Effector memory CD4-positive, alpha-beta T cell (primary cell): ENCODE measurements around the gene TFAP2A.

ENCODE experiments used
- DNase-seq, 3 donors: peaks; one replicate each; pipeline ENCODE4 v3.0.0-alpha.2; 2020
- H3K27ac ChIP-seq: 2 replicates; pipeline ENCODE4 v1.7.0; 2013; ENCODE audit warnings: mild to moderate bottlenecking, low read length, moderate library complexity; ENCODE audit not compliant: insufficient read depth, poor library complexity, severe bottlenecking
- H3K27me3 ChIP-seq: replicated peaks from 2 replicates; pipeline ENCODE4 v1.7.0; 2013; ENCODE audit warnings: mild to moderate bottlenecking, low read length; ENCODE audit not compliant: insufficient read depth, control insufficient read depth, poor library complexity, severe bottlenecking
- H3K36me3 ChIP-seq: 2 replicates; pipeline ENCODE4 v1.7.0; 2013; ENCODE audit warnings: mild to moderate bottlenecking, low read length, moderate library complexity; ENCODE audit not compliant: control insufficient read depth, insufficient read depth
- H3K4me1 ChIP-seq: 2 replicates; pipeline ENCODE4 v1.7.0; 2013; ENCODE audit warnings: low read length, mild to moderate bottlenecking; ENCODE audit not compliant: control insufficient read depth, insufficient read depth, poor library complexity, severe bottlenecking
- H3K4me3 ChIP-seq: 2 replicates; pipeline ENCODE4 v1.7.0; 2013; ENCODE audit warnings: low read length, low read depth, mild to moderate bottlenecking; ENCODE audit not compliant: insufficient read depth, poor library complexity, severe bottlenecking
- H3K9me3 ChIP-seq: 2 replicates; pipeline ENCODE4 v1.7.0; 2013; ENCODE audit warnings: mild to moderate bottlenecking, low read length, moderate library complexity; ENCODE audit not compliant: control insufficient read depth

Gene TFAP2A

GRCh38 chr6:10391299-10391630, 23.6 kb downstream of the TFAP2A start:
- no peaks in the 10 kb centered on the region for H3K36me3 ChIP-seq
- H3K27me3 ChIP-seq, result peaks cover 69% of the 10 kb centered on the region
- no peaks in the 10 kb centered on the region for H3K9me3 ChIP-seq
- DNase-seq, result no peak
- no peaks in the 10 kb centered on the region for H3K4me1 ChIP-seq
- no peak overlapping the region for H3K4me3 ChIP-seq
- no peak overlapping the region for H3K27ac ChIP-seq

DNA sequence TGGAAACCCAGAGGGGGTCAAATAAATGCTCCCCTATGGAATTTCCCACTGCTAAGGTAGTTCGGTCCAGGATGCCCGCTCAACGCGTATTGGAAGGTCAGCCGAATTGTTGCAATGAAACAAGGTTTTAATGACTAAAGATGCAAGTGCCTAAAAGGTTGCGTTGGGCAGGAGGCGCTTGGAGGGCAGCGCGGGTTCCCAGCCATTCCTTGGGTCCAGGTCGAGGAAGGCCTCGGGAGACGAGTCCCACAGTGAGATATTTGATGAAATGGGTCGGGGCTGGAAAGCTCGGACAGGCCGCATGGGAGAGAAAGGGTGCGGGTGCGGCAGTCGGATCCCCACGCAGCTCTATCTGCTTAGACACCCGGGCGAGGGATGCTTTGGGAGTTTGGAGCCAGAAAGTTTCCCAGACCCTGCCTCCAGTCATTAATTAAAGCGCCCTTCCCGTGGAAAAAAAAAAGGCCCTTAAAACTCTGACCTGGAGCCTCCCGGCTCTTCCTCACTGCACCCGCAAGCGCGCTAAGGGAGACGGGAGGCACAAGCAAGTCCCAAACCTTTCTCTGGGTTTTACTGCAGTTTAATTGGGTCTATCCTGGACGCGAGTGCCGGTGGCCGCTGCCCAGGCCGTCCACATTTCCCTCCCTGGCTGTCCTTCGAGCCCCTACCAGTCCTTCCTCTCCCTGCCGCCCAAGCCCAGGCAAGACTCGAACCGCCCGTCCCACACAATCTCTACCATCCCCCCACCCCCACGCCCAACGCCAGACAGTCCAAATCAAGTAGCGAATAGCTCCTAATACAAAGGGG, 24.2 kb downstream of the TFAP2A start:
- Histone ChIP-seq H3K36me3 (no peaks in the 10 kb centered on the region), H3K4me3 (no peak overlapping the region), H3K9me3 (no peaks in the 10 kb centered on the region), H3K27me3 (peaks cover 69% of the 10 kb centered on the region), H3K27ac (no peak overlapping the region), H3K4me1 (no peaks in the 10 kb centered on the region)
- no peak for DNase-seq

DNA sequence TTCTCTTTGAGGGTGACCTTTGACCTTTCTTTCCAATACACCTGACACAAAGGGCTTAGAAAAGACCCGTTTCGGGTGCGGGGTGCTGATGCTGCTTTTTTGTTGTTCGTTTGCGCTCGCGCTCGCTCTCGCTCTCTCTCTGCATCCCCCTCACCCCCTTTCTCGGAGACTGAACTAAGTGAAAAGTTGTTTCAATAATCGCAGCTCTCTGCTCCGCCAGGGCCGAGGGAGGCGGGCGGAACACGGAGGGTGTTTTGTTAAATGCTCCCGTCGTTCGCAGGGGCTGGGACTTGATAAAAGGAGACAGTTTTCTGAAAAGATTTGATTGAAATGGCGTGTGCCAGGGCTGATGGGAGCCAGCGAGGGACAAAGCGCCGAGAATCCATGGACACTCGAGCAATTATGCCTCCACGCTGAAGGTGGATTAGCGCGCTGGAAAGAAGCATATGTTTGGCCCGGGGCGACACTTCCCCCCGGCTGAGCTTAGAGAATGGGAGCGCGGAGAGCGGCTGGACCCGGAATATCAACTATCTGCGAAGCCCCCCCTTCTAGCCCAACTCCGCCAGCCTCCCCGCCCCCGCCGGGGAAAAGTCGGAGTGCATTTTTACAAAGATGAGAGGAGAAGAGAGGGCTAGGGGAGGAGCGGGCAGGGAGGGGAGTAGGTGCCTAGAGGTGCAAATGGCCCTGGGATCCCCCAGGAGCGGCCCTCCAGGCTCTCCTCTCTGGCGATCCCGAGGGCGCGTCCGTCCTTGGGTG, 25.0 kb downstream of the TFAP2A start:
- no peaks in the 10 kb centered on the region for H3K4me1 ChIP-seq
- no peaks in the 10 kb centered on the region for H3K9me3 ChIP-seq
- DNase-seq, result no peak
- peaks cover 71% of the 10 kb centered on the region for H3K27me3 ChIP-seq
- no peak overlapping the region for H3K4me3 ChIP-seq
- H3K27ac ChIP-seq, result no peak overlapping the region
- no peaks in the 10 kb centered on the region for H3K36me3 ChIP-seq

DNA sequence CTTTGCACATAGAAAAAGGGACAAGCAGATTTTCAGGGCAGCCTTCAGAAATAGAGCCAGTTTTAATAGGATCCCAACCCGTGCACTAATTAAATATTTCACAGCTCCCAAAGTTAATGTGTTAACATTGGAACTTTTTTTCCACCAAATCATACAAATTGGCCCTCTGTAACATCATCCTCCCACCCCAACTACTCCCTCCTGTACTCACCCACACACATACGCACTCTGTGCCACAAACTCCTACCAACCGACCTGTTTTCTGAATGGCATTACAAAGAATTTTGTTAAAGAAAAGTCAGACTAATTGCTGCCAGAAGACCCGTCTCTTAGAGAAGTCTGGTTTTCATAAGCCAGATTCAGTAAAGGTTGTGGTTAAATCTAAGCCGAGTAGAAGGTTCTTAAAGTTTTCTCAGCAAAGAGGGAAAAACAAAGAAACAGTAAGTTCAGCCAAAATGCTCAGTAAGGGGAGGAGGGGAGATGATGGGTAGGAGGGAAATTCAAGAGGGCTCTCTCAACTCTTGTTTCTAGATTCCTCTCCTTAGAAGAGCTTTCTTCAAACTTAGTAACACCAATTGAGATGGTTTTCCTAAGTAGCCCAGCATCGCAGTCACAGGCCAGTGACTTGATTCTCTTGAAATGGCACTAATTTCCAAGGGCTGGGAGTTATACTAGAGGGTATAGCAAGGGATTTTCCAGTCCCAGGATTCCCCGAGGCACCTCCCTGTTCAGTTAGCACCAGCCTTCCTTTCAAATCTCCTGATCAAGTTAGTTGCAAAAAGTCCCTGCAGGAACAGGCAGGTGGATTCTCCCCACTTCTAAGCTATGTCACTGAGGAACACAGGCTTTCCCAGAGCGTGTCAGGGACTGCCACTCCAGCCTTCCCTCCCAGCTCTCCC, 27.9 kb downstream of the TFAP2A start:
- Histone ChIP-seq H3K4me1 (peaks cover 2% of the 10 kb centered on the region), H3K27ac (no peak overlapping the region), H3K9me3 (no peaks in the 10 kb centered on the region), H3K27me3 (peaks cover 80% of the 10 kb centered on the region), H3K4me3 (no peak overlapping the region), H3K36me3 (no peaks in the 10 kb centered on the region)
- no peak for DNase-seq

DNA sequence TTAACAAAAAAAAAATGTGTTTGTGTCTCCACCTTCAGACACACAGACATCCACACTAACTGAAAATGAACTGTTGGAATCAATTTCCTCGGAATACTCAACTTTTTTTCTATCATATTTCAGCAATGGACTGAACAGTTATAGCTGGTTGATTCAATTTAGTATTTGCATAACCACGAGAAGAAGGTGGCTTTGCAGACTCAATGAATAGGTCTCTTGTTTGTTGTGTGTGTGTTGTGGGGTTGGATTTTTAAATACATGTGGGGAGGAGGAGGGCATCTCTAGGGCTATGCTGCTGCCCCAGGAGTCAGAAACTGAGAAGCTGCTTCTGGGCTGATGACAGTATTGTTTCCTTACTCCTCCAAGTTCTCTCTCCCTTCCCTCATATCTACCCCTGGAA, 28.7 kb downstream of the TFAP2A start:
- Histone ChIP-seq H3K27me3 (peaks cover 88% of the 10 kb centered on the region), H3K4me1 (peaks cover 2% of the 10 kb centered on the region), H3K4me3 (no peak overlapping the region), H3K9me3 (no peaks in the 10 kb centered on the region), H3K36me3 (no peaks in the 10 kb centered on the region), H3K27ac (no peak overlapping the region)
- no peak for DNase-seq

- Histone ChIP-seq H3K27ac (no peak overlapping the region), H3K4me3 (no peak overlapping the region), H3K4me1 (peaks cover 2% of the 10 kb centered on the region), H3K9me3 (no peaks in the 10 kb centered on the region), H3K36me3 (no peaks in the 10 kb centered on the region), H3K27me3 (peaks cover 84% of the 10 kb centered on the region)
- no peak for DNase-seq
Measured at GRCh38 chr6:10385524-10386132, 29.2 kb downstream of the TFAP2A start.

DNA sequence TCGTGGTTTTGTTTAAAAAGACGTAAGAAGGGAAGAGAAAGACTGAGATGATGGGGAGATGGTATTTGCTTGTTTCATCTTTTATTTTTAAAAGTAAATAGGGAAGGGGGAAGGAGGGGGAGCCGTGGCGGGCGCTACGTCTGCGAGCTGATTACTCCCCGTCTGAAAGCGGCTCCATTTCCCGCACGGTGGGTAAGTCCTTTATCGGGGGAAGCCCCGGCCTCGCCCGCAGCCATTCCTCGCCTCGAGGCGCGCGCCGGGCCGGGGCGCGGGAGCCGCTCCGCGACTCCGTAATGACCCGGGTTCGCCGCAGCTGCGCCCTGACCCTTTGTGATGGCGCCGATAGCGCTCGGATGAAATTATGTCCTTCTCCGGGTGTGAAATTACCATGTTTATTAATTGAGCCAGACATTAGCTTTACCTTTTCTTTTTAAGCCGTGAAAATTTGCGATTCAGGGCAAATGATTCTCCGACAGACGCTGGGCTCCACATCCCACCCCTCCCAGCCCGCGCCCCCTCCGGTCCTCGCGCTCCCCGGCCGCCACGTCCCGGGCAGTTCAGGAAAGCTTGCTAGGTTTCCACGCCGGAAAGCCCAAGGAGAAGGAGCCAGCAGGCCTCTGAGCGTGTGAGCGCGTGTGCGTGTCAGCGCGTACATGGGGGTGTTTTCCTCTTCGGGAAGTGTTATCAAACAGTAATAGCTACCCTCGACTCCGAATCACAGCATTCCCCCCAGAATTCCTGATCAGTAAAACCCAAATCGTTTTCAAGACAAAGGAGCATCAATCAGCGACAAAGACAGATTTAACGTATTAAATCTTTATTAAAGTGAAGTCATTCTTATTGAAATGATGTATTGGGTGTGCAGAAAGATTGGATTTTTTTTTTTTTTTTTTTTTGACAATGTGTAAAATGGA, 30.0 kb downstream of the TFAP2A start:
- DNase-seq, result no peak
- Histone ChIP-seq H3K9me3 (no peaks in the 10 kb centered on the region), H3K4me3 (no peak overlapping the region), H3K27ac (no peak overlapping the region), H3K36me3 (no peaks in the 10 kb centered on the region), H3K4me1 (peaks cover 2% of the 10 kb centered on the region), H3K27me3 (peaks cover 77% of the 10 kb centered on the region)

DNA sequence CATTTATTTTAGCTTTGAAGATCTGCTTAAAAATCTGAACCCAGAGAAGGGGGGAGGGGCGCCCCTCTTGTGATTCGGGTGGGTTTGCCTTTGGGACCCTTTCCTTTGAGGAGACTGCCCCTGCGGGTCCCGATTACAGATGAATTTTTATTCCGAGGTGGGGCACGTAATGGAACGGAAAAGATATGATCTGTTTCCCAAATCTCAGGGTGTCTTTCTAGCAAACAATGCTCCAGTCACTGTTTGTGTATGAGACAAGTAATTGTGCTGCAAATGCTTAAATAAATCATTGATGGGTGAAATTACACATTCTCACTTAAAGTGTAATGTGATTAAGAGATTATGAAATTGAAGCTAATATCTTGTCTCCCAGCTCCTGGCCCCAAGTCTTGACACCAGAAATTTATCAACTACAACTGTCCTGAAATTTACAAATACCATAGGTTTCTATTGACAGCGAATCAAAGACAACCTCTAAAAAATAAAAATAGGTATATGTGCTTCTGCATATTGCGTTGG, 30.7 kb downstream of the TFAP2A start:
- H3K27ac ChIP-seq, result no peak overlapping the region
- H3K4me1 ChIP-seq, result peaks cover 2% of the 10 kb centered on the region
- H3K9me3 ChIP-seq, result no peaks in the 10 kb centered on the region
- H3K4me3 ChIP-seq, result no peak overlapping the region
- H3K36me3 ChIP-seq, result no peaks in the 10 kb centered on the region
- H3K27me3 ChIP-seq, result peaks cover 70% of the 10 kb centered on the region
- DNase-seq, result no peak
